IPS DF 6.9 (cell line): ENCODE results near the gene OPRPN.

Experiments used
- DNase-seq: peaks from one replicate; pipeline ENCODE4 v3.0.0-alpha.2; 2013; ENCODE audit warnings: low read depth, low spot score
- H3K27ac ChIP-seq: one replicate; pipeline ENCODE4 v1.5.1; 2013; ENCODE audit warnings: low read length, control low read depth
- H3K27me3 ChIP-seq: 2 replicates; pipeline ENCODE4 v1.6.1; 2013; ENCODE audit warnings: mild to moderate bottlenecking, low read length; ENCODE audit not compliant: control insufficient read depth, insufficient read depth
- H3K36me3 ChIP-seq: 2 replicates; pipeline ENCODE4 v1.6.1; 2013; ENCODE audit warnings: low read length; ENCODE audit not compliant: control insufficient read depth, insufficient read depth
- H3K4me1 ChIP-seq: 2 replicates; pipeline ENCODE4 v1.6.1; 2013; ENCODE audit warnings: low read length; ENCODE audit not compliant: control insufficient read depth, insufficient read depth
- H3K4me3 ChIP-seq: 2 replicates; pipeline ENCODE4 v1.5.1; 2013; ENCODE audit warnings: mild to moderate bottlenecking, low read length
- H3K9me3 ChIP-seq: 2 replicates; pipeline ENCODE4 v1.6.1; 2013; ENCODE audit warnings: low read length, inconsistent platforms; ENCODE audit not compliant: control insufficient read depth, insufficient read depth
- WGBS: extraction: QIAGEN DNeasy Blood & Tissue Kit; methylation state at CpG from one replicate; pipeline ENCODE4 v1.1.7; 2013; ENCODE audit warnings: mixed read lengths, missing lambda C conversion rate; ENCODE audit not compliant: insufficient read length, insufficient coverage; 5-methylcytosine and 5-hydroxymethylcytosine counted together

Gene OPRPN, protein sequence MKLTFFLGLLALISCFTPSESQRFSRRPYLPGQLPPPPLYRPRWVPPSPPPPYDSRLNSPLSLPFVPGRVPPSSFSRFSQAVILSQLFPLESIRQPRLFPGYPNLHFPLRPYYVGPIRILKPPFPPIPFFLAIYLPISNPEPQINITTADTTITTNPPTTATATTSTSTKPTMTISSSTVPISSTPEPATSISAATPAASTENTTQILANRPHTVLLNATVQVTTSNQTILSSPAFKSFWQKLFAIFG

DNA sequence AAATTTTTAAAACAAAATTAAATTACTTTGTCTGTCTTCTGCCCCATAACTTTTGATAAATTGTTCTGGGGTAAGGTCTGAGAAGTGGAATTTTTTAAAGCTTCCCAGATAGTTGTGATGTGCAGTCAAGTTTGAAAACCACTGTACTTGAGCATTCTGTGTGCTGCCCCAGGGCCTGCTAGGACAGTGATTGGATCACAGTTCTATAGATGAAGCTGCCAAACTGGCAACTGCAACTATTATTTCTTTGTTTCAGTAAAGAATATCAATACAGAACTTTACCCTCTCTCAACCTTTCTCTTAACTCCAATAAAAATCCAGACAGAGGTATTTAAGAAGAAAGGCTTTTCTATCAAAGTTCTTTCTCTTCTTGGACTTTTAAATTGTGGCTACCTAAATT lies at the start of gene OPRPN:
TSS of gene OPRPN (plus strand) at position 361 of the 400 bp plus-strand sequence. CDS start 1,346 bp downstream, outside the sequence.
- no peak within 1 kb of the TSS for H3K4me3 ChIP-seq
- no peak within 1 kb of the TSS for H3K27ac ChIP-seq
- no peaks in the 10 kb centered on the region for H3K9me3 ChIP-seq
- no peaks in the 10 kb centered on the region for H3K4me1 ChIP-seq
- no peaks in the 10 kb centered on the region for H3K27me3 ChIP-seq
- H3K36me3 ChIP-seq: no peaks in the 10 kb centered on the region
- no peak for DNase-seq

DNA sequence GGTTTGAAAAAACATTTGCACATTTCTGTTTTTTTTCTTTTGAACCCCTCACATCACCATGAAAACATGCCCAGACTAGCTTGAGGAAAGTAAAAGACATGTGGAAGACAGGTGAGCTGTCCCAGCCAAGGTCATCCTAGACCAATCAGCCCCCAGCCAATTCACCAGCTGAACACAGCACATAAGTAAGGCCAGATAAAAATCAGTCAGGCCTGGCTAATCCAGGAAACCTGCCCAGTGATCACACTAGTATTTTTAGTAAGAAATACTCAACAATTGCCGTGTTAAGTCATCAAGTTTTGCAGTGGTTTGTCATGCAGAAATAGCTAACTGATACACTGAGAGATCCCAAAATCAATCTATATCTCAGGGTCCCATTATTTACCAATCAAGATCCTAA lies 41.6 kb upstream of the OPRPN start:
- no peak overlapping the region for H3K27ac ChIP-seq
- WGBS: no CpG with 5 or more reads among the region's 1 CpG
- H3K4me3 ChIP-seq: no peak overlapping the region
- no peaks in the 10 kb centered on the region for H3K9me3 ChIP-seq
- H3K36me3 ChIP-seq: no peaks in the 10 kb centered on the region
- no peaks in the 10 kb centered on the region for H3K27me3 ChIP-seq
- no peak for DNase-seq
- no peaks in the 10 kb centered on the region for H3K4me1 ChIP-seq

- H3K27ac ChIP-seq: no peak overlapping the region
- H3K4me3 ChIP-seq: no peak overlapping the region
- H3K36me3 ChIP-seq: no peaks in the 10 kb centered on the region
- no peaks in the 10 kb centered on the region for H3K9me3 ChIP-seq
- no peak for DNase-seq
- H3K4me1 ChIP-seq: no peaks in the 10 kb centered on the region
- no peaks in the 10 kb centered on the region for H3K27me3 ChIP-seq
- WGBS: 100% methylated on average over 1 of the region's 3 CpGs
Observed at GRCh38 chr4:70359115-70359661, 38.6 kb upstream of the OPRPN start.

DNA sequence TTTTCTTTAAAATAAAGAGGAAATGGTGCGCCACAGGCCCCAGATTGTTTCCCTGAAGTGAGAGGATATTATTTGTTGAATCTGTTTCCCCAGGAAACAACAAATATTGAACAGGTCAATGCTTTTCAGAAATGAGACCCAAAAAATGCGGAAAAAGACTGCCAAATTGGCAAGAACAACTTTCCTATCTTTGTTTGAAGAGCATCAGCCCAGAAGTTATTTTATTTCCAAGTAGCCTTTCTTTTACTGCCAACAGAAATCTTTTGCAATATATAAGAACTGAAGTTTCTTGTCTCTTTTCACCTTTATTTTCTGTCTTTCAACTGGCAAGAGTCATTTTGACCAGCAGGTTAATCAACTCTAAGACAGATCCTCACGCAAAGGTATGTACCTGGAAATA lies 37.3 kb upstream of the OPRPN start, which contains the start of gene SMR3A:
TSS of gene SMR3A (plus strand) at position 301 of the 400 bp plus-strand sequence. CDS start 1,356 bp downstream, outside the sequence.
- no peak for DNase-seq
- no CpG with 5 or more reads among the region's 3 CpGs for WGBS
- H3K9me3 ChIP-seq: no peaks in the 10 kb centered on the region
- H3K4me1 ChIP-seq: no peaks in the 10 kb centered on the region
- H3K36me3 ChIP-seq: no peaks in the 10 kb centered on the region
- no peak within 1 kb of the TSS for H3K4me3 ChIP-seq
- H3K27me3 ChIP-seq: no peaks in the 10 kb centered on the region
- H3K27ac ChIP-seq: no peak within 1 kb of the TSS

DNA sequence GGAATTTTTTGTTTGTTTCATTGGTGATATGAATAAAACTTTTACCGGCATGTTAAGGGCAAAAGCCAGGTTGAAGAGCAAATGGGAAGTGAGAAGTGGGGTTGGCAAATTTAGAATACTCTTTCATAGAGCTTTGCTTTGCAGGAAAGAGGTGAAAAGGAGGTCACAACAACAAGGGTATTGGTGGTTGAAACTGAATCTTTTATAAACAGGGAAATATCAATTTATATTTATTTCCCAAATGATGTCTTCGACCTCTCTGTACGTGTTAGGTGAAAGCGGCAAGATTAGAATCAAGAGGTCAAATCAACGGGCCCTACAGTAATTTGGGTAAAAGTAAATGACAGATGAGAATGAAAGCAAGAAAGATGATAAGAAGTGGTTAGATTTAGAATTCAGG lies 33.7 kb upstream of the OPRPN start:
- H3K27ac ChIP-seq: no peak overlapping the region
- H3K9me3 ChIP-seq: no peaks in the 10 kb centered on the region
- no peaks in the 10 kb centered on the region for H3K4me1 ChIP-seq
- H3K4me3 ChIP-seq: no peak overlapping the region
- H3K36me3 ChIP-seq: no peaks in the 10 kb centered on the region
- no CpG with 5 or more reads among the region's 5 CpGs for WGBS
- DNase-seq: no peak
- H3K27me3 ChIP-seq: no peaks in the 10 kb centered on the region

- no peak overlapping the region for H3K4me3 ChIP-seq
- no peak overlapping the region for H3K27ac ChIP-seq
- no peaks in the 10 kb centered on the region for H3K9me3 ChIP-seq
- H3K36me3 ChIP-seq: no peaks in the 10 kb centered on the region
- no peak for DNase-seq
- no peaks in the 10 kb centered on the region for H3K27me3 ChIP-seq
- H3K4me1 ChIP-seq: no peaks in the 10 kb centered on the region
- no CpG with 5 or more reads among the region's 2 CpGs for whole genome bisulfite sequencing
Observed at GRCh38 chr4:70365479-70365878, 32.3 kb upstream of the OPRPN start.

DNA sequence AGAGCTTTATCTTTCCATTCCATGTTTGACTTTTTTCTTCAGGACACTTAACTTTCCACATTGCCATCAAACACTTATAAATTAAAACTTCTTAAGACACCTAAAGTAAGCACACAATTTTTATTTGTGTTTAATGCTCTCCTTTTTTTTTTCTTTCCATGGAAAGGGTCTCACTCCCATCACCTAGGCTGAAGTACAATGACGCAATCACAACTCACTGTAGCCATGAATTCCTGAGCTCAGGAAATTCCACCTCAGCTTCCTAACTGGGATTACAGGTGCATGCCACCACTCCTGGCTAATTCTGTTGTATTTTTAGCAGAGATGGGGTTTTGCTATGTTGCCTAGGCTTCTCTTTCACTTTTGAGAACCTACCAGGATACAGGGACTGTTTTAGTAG lies 29.9 kb upstream of the OPRPN start:
- Histone ChIP-seq H3K4me3 (no peak overlapping the region), H3K36me3 (no peaks in the 10 kb centered on the region), H3K27ac (no peak overlapping the region), H3K27me3 (no peaks in the 10 kb centered on the region), H3K9me3 (no peaks in the 10 kb centered on the region), H3K4me1 (no peaks in the 10 kb centered on the region)
- no peak for DNase-seq
- no CpG with 5 or more reads among the region's 1 CpG for WGBS

- DNase-seq: no peak
- Histone ChIP-seq H3K36me3 (no peaks in the 10 kb centered on the region), H3K9me3 (no peaks in the 10 kb centered on the region), H3K4me3 (no peak overlapping the region), H3K27me3 (no peaks in the 10 kb centered on the region), H3K4me1 (no peaks in the 10 kb centered on the region), H3K27ac (no peak overlapping the region)
- WGBS: no CpG with 5 or more reads among the region's 4 CpGs
Observed at GRCh38 chr4:70371987-70372386, 25.8 kb upstream of the OPRPN start.

DNA sequence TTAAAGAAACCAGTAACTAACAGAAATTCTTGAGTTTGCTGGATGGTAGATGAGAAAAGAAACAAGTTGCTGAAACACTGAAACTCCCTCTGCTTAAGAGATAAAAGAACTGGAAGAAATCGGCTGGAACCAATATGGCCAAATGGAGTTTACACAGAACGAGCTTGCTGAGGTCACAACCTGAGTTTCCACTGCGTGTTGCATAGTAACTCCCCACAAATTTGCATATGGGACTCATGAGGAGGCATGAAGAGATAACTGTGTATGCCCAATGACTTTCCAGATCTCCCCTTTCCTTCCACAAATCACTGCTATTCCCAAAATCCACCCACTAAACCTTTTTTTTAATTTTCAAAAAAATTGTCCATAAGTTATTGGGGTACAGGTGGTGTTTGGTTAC lies 25.0 kb upstream of the OPRPN start:
- H3K4me1 ChIP-seq: no peaks in the 10 kb centered on the region
- H3K27ac ChIP-seq: no peak overlapping the region
- DNase-seq: no peak
- no CpG with 5 or more reads among the region's 3 CpGs for WGBS
- H3K36me3 ChIP-seq: no peaks in the 10 kb centered on the region
- no peak overlapping the region for H3K4me3 ChIP-seq
- H3K27me3 ChIP-seq: no peaks in the 10 kb centered on the region
- no peaks in the 10 kb centered on the region for H3K9me3 ChIP-seq

- no peak for DNase-seq
- Histone ChIP-seq H3K27me3 (no peaks in the 10 kb centered on the region), H3K9me3 (no peaks in the 10 kb centered on the region), H3K36me3 (no peaks in the 10 kb centered on the region), H3K27ac (no peak overlapping the region), H3K4me1 (no peaks in the 10 kb centered on the region), H3K4me3 (no peak overlapping the region)
- no CpG with 5 or more reads among the region's 3 CpGs for whole genome bisulfite sequencing
Observed at GRCh38 chr4:70380578-70380977, 17.2 kb upstream of the OPRPN start.

DNA sequence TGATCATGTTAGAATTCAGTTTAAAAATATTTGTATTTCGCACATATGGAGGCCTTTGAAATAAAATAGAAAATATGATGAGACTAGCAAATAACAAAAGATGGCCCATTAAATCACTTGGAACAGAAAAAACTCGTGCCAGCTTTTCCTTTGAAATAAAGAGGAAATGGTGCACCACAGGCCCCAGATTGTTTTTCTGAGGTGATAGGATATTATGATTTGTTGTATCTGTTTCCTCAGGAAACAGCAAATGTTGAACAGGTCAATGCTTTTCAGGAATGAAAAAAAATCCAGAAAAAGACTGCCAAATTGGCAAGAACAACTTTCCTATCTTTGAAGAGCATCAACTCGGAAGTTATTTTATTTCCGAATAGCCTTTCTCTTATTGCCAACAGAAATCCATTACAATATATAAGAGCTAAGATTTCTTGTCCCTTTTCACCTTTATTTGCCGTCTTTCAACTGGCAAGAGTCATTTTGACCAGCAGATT lies 15.0 kb upstream of the OPRPN start, which contains the start of gene SMR3B:
TSS of gene SMR3B (plus strand) at position 441 of the 491 bp plus-strand sequence. CDS start 1,380 bp downstream, outside the sequence.
- no CpG with 5 or more reads among the region's 5 CpGs for WGBS
- DNase-seq: no peak
- H3K27me3 ChIP-seq: no peaks in the 10 kb centered on the region
- H3K4me1 ChIP-seq: no peaks in the 10 kb centered on the region
- no peaks in the 10 kb centered on the region for H3K36me3 ChIP-seq
- no peaks in the 10 kb centered on the region for H3K9me3 ChIP-seq
- H3K4me3 ChIP-seq: no peak within 1 kb of the TSS
- no peak within 1 kb of the TSS for H3K27ac ChIP-seq
